ENCODE data around the gene MED10. TPM values are rescaled to one million over a fixed set of nuclear protein-coding genes. Genes with fewer than 3 reads are reported as not detected.

Gene MED10
- 35.2 and 36.9 TPM in 2 replicates for total RNA-seq

GRCh38 chr5:6377905-6378765, at the start of gene MED10:
MED10 (minus strand) TSS chr5:6378547; CDS start chr5:6378483, 64 bp downstream.

Other genes starting within 250 kb of the MED10 start
- gene UBE2QL1, start 70.3 kb upstream of the MED10 start, total RNA-seq, result not detected in 2 replicates